Activated CD4-positive, alpha-beta T cell treated with anti-CD3 and anti-CD28 coated beads for 4 hours (primary cell): Measurements from ENCODE around the gene TTYH3.
"Not testable (repeated sequence)": the region's sequence is repeated elsewhere in the genome, so short reads cannot be mapped to it uniquely, and the experiment has no call there.

Experiments used
- DNase-seq, 2 donors: peaks; one replicate each; pipeline ENCODE4 v3.0.0-alpha.2; 2020

The TTYH3 gene, protein sequence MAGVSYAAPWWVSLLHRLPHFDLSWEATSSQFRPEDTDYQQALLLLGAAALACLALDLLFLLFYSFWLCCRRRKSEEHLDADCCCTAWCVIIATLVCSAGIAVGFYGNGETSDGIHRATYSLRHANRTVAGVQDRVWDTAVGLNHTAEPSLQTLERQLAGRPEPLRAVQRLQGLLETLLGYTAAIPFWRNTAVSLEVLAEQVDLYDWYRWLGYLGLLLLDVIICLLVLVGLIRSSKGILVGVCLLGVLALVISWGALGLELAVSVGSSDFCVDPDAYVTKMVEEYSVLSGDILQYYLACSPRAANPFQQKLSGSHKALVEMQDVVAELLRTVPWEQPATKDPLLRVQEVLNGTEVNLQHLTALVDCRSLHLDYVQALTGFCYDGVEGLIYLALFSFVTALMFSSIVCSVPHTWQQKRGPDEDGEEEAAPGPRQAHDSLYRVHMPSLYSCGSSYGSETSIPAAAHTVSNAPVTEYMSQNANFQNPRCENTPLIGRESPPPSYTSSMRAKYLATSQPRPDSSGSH

DNA sequence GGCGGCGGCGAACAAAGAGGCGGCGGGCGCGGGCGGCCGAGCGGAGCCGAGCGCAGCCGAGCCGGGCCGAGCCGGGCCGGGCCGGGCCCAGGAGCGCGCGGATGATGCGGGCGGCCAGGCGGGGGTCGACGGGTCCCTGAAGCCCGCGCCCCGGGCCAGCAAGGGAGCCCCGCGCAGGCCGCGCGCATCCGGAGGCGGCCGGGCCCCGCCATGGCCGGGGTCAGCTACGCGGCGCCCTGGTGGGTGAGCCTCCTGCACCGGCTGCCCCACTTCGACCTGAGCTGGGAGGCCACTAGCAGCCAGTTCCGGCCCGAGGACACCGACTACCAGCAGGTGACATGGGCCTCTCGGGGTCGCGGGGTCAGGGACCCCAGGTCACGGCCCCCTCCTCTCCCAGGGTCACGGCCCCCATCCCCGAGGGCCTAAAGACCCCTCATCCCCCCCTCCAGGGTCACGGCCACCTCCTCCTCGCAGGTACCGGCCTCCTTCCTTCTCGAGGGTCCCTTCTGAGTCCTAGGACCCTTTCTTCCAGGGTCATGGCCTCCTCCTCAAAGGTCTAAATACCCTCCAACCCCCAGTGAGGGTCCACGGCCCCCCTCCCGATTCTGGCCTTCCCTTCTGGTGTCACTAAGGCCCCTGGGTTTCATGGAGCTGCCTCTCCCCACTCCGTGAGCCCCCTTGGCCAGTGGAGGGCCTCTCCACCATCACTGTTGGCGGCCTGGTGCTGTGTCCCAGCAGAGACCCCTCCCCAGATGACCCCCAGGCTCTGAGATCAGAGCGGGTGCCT is at the start of gene TTYH3:
TTYH3 (plus strand) TSS at position 41 of the 787 bp plus-strand sequence; CDS start at position 211, 170 bp downstream.
- no peak for DNase-seq

DNA sequence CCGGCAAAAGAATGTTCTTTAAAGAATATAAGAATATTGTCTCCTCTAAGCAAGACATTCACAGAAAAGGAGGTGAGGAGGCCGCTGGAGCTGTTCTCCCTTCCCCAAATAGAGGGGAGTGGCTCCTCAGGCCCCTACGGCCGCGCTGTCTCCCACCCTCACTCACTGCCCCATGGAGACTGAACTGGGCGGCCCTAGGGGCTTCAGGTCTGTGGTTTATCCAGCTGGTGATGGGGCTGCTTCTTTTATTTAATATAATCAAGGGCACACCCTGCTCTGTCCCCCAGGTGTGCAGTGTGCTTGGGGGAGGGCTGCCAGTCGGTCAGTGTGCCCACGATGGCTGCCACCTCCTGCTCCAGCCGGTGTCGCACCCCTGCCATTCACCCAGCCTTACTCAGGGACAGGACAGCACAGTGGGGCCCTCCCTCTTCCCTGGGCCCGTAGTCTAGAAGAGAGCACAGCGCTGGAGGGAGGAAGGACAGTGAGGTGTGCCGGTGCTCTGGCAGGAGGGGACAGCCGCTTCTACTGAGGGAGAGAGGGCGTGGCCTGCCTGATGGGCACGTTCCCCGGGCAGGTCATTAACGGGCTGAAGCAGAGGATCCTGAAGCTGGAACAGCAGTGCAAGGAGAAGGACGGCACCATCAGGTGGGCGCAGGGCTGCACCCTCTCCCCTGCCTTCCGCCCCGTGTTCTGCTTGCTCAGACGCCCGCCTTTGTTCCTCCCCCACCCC is 49.6 kb upstream of the TTYH3 start:
- no peak for DNase-seq

DNA sequence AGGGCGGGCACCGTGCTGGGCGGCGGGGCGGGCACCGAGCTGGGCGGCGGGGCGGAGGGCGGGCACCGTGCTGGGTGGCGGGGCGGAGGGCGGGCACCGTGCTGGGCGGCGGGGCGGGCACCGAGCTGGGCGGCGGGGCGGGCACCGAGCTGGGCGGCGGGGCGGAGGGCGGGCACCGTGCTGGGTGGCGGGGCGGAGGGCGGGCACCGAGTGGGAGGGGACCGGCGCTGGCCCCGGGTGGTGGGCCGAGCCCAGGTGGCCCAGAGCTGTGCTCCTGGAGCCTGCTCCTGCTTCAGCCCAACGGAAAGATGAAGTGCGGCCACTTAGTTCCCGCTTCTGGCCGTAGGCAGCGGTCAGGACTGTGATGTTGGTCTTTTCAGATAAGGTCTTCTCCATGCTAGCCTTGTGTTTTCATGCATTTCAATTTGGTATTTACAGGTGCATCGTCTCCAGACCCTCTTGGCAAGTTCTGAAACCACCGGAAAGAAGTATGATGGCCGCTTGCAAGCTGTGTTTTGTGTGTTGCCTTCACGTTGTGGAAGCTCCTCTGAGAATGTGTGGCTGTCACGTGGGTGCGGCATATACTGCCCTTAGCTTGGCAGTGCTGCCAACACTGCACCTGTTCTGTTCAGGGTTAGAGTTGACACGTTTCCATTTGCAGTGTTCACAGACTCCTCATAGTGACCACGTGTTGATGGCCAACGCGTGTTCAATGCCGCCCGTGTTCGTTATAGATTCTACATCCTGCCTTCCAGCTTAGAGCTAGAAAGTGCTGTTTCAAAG is 47.8 kb upstream of the TTYH3 start:
- no peak for DNase-seq

DNA sequence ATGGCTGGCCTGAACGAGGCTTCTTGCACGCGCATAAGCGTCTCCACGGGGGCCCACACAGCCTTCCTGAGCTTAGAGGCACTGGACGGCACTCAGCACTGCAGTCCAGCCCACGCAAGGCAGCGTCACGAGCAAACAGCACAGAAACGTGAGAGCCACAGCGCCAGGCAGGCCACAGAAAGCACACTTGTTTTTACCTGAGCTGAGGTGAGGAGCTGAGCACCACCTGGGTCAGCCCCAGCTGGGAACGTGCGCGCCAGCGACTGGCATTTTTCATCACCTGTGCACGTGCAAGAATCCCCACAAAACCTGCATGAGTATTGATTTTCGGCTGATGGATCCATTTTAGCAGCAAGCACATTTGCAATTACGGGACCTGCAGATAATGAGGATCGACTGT is 46.3 kb upstream of the TTYH3 start:
- DNase-seq, result no peak

DNA sequence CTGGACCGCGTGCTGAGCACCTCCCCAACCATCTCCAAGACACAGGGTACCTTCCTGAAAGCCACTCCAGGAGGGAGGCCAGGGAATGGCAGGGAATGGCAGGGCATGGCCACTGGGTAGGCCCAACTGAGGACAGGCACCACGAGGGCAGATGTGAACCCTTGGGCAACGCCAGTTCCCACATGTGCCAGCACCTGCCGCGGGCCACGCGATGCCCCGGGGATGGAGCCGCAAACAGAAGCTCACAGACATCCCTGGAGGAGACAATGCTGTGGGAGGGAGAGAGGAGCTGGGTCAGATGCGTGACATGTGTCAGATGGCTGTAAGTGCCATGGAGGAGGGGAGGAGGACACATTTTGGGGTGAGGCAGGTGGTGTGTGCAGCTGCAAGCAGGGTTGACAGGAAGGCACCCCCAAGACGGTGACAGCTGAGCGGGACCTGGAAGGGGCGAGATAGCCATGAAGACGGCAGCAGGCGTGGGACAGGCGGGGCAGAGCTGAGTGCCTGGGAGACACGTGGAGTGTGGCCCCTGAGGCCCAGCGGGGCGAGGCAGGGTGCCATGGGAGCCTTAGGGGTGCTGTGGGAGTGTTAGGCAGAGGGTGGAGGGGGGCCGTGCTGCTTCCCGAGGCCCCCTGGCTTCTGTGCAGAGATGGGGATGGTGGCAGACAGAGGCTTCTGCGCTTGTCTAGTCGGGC is 45.3 kb upstream of the TTYH3 start:
- no peak for DNase-seq

DNA sequence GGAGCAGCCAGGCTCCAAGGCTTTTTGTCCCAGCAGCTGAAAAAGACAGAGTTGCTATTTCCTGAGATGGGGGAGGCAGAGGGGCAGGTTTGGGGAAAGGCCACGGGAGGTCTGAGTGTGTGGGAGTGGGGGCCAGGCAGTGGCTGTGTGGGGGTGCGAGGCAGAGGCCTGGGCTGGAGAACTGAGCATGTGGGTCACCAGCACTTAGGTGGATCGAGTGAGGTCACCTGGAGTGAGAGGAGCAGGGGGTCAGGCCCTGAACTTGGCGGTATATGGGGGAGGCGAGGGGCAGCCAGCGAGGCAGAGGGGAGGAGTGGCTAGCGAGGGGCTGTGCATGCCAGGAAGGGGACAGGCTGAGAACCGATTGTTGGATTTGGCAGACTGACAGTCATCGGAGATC is 44.7 kb upstream of the TTYH3 start:
- DNase-seq, result no peak

DNA sequence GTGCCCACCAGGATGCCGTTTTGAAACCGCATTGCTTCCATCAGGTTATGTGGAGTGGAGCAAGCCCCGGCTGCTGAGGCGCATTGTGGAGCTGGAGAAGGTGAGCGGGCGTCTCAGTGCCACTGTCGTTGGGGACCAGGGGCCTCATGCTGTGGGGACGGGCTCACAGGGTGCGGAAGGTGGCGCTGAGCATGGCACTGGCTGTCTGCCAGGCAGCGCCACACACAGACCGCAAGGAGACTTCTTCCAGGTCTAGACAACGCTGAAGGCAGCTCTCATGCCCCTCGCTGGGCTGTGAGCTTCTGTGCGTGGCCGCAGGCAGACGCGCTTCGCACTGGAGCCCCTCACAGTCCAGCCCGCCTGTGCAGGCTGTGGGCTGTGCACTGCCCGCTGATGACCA is 44.0 kb upstream of the TTYH3 start:
- DNase-seq, result no peak

DNA sequence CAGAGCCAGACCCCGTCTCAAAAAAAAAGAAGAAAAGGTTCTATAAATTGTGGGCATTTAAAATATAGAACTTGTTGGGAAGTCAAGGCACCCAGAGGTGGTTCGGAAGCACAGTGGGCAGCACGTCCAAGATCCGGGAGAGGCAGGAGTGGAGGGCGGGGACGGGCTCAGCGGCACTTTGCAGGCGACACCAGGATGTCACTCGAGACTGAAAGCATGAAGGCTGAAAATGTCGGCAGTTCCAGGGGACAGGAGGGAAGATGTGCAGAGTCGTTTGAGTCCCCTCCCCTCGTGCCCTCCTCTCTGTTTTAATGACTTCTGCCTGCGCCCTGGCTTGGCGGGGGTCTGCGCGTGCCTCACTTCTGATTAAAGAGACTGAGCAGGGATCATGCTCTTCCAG is 42.4 kb upstream of the TTYH3 start:
- no peak for DNase-seq

DNA sequence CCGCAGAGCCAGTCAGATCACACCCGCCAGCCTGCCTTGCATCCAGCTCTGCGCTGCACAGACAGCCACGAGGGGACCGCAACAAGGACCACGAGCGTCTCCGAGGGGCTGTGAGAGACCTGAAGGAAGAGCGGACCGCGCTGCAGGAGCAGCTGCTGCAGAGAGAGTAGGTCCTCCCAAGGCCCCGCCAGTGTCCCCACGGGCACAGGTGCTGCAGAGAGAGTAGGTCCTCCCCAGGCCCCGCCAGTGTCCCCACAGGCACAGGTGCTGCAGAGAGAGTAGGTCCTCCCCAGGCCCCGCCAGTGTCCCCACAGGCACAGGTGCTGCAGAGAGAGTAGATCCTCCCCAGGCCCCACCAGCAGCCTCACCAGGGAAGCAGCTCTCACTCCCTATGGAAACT is 41.8 kb upstream of the TTYH3 start:
- not testable (repeated sequence) for DNase-seq

DNA sequence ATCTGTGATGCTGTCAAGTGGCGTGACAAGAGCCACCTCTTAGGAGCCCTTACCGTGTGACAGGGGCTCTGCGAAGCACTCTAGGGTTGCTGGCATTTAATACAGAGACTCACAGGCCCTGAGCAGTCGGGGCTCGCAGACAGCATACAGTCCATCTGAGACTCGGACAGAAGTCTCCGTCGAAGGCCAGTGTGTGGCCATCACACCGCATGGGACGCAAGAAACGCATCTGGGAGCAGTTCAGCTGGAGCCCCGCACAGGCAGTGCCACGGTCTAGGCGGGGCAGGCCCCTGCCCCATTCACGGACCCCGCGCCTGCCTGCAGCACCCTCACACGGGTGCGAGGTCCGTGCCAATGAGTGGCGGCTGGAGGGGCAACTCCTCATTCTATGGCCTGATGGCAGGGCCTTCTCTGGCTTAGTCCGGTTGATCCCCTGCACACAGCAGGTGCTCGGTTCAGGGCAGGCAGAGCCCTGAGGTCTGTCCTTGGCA is 39.4 kb upstream of the TTYH3 start:
- DNase-seq, result no peak

DNA sequence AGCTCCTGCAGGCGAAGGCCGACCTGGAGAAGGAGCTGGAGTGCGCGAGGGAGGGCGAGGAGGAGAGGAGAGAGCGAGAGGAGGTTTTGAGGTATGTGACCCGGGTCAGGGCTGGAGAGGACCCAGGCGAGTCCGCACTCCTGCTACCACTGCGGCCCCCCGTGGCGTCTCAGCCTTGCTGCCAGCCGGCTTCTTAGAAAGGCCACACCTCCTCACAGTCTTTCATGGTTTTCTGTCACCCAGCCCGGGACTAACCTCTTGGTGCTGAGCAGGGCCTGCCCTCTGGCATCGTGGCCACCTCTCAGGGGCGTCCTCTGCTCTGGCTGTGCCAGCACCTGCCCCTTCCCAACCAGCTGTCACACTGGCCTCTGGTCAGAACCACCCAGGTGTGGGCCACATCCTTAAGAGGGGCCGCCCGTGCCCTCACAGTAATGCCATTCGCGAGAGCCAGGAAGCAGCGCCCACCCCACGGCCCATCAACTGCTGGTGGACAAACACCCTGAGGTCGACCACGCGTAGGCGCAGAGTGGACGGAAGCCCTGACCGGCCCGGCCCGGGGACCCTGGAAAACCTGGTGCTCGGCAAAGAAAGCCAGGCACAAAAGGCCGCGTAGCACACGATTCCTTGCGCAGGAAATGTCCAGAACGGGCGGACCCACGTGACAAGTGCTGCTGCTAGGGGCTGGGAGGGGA is 38.6 kb upstream of the TTYH3 start:
- no peak for DNase-seq

DNA sequence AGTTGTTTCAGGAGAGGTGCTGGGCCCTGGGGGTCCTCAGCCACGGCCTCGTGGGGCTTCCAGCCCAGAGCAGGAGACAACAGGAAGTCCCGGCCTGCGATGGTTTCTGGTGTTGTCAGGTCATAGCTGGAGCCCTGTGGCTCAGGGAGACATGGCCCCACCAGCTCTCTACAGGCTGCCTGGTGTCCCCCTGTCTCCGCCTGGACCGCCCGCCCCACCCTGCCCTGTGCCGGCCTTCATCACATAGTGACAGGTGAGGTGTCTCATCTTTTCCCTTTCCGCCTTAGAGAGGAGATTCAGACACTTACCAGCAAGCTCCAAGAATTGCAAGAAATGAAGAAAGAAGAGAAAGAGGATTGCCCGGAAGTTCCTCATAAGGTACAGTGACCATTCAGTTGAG is 37.2 kb upstream of the TTYH3 start:
- no peak for DNase-seq

DNA sequence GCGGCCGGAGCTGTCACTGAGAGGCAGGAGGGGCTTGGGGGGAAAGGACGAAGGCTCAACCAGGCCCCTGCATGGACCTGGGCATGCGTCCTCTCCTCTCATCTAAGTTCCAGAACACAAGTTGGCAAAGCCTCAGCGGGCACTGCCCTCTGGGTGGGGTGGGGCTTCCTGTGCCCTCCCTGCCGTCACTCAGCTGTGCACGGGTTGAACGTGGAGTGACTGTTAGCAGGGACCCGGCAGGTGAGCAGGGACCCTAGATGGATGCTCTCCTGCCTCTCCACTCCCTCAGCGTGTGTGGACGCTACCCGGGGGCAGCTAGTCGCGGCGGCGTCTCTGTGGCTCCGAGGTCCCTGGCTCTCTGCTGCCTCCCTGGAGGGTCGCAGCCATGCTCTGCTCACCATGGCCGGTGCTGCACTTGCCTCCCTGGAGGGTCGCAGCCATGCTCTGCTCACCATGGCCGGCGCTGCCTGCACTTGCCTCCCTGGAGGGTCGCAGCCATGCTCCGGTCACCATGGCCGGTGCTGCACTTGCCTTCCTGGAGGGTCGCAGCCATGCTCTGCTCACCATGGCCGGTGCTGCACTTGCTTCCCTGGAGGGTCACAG is 36.4 kb upstream of the TTYH3 start:
- DNase-seq, result no peak

DNA sequence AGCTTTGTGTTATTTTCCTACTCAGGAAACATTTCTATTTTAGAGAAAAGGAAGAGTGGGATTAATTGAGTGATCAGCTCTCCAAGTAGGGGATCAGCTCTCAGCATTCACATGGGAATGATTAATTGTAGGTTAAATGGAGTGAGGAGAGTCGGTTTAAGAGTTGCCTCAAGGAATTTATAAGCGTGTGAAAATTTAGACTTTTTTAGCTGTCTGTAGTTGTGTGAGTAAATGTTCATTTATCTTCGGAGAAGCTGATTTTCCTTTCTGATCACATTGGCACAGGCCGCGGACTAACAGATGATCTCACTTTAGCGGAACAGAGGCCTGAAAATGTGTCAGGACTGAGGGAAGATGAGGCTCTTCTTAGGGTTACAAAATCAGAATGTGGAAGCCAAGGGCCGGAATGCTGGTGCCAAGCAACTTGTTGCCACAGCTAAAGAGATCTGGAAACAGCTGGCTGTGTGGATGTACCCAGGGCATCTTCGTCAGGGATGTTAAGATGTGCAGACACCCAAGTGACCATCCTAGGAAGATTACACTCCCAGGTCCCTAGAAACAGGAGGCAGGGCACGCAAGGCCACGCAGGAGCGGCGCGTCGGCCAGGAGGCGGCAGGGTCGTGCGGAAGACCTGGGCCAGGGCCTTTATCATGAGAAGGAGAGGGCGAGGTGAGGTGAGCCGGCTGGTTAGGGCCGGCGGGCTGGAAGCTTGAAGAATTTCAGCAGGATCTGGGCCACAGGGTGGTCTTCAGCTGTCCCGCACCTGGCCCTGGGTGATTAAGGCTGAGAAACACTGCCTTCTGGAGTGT is 35.1 kb upstream of the TTYH3 start:
- DNase-seq, result no peak

DNA sequence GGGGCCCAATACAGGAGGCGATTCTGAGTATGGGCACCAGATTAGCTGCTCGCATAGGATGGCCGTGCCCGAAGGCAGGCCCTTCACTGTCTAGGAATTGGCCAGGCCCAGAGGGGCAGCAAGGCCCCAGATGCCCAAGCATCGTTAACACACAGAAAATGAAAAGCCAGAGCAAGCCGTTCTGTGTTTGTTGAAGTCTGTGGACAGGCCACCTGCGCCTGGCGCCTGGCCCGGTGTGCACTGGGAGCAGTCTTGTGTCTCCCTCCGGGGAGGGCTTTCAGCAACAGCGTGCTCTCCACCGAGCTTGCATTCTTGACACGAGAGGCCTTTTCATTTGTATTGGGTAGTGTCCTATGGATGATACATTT is 34.5 kb upstream of the TTYH3 start:
- no peak for DNase-seq

DNA sequence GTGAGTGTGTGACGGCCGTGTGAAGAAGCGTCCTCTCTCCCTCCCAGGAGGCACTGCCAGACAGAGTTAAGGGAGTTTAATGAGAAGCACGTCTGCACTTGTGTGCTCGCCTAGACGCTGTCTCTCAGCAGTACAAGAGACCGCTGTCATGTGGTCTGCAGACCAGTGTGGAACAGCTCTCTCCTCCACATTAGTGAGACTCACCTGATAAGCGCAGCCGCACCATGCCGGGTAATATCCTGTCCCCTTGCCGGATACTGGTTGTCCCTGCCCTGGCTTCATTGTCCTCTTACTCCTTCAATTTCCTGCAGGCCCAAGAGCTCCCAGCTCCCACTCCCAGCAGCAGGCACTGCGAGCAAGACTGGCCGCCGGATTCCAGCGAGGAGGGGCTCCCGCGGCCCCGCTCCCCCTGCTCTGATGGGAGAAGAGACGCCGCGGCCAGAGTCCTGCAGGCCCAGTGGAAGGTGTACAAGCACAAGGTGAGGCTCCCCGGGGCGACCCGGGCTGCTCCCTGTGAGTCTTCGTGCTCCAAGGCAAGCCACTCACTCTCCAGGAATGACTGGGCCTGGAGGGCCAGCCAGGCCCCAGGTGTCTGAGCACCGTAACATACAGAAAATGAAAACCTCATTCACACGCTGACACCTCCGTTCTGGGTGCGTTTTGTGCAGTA is 33.5 kb upstream of the TTYH3 start:
- no peak for DNase-seq

DNA sequence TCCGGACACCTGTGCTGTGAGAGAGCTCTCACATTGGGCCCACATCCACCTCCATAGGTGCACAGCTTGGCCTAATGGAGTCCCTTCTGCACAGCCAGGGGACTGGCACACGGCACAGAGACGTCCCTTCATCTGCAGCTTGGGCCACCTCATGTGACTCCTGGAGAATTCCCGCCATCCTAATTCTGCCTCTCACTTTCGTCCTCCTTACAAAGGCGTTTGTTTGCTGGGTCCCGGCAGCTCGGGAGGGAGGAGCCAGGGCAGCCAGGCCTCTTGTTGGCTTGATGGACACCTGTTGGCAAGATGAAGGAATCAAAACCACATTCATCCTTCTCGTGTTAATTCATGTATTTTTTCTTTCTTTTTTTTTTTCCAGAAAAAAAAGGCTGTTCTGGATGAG is 30.7 kb upstream of the TTYH3 start:
- DNase-seq, result no peak

DNA sequence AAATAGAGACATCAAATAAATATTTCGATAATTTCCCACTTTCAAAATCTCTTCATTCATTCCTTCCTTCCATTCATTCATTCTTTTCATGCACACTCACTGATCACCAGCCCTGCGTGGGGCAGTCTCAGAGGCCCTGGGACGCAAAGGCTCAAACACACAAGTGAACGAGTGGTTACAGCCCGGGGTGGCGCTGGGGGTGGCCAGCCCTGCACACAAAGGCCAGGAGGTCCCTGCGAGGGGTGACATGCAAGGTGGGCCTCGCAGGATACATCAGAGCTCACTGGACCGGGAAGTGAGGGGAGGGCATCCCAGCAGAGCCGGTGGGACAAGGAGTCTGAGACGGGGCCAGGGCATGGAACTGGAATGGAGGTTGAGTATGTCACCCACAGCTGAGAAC is 29.9 kb upstream of the TTYH3 start:
- no peak for DNase-seq

DNA sequence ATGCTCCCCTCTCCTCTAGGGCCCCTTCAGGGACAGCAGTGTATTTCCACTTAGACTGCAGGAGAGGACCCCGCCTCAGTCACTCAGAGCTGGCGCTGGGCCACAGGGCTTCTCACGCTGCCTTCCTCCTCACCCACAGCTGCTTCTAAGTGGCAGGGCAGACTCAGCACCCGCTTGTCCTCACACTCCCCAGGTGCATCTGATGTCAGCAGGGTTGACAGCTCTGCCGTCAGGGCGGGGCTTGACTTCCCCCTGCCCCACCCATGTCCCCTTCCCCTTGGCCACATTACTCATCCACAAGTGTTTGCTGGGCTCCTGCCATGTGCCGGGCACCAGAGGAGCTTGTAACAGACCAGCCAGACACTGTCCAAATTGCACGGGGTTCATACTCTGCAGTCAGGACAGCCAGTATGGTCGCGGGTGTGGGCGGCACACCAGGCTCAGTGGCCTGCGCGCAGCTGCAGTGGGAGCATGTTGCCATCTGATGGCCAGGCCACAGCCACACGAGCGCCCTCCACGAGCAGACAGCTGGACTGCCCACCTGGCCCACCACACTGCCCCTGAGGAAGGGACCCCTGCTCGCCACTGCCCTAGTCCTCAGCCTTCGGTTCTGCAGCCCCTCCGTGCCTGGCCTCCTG is 29.3 kb upstream of the TTYH3 start:
- no peak for DNase-seq
